GM19025 (cell line): ENCODE results near the gene BLVRA.

Experiments
- ATAC-seq: cut with Tn5 transposase; IDR thresholded peaks from one replicate; pipeline ENCODE4 v1.9.1; 2021; ENCODE audit warnings: mild to moderate bottlenecking, low read depth, moderate library complexity; ENCODE audit not compliant: unreplicated experiment

Gene BLVRA

DNA sequence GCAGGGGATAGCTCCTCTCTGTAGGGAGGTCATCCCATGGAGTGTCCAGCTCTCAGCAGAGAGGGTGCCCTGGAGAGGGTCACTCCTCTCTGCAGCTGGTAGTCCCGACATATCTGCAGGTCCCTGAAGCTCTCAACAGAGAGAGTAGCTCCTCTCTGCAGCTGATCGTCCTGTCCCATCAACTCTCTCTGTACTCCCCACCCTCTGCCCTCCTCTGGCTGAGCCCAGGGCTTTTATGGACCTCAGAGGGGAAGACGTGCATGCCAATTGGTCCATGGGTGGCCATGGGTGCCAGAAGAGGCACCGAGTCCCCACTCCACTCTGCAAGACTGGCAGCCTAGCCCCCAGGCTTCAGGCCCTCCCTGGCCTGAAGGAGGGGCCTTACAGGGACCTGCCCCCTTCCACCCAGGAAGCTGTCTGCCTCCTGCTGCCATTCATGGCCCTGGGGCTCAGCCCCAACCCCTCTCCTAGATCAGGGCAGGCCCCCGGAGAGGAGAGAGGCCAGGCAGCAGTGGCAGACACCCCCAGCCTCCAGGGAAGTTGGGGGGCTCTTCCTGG lies 9.0 kb upstream of the BLVRA start:
- ATAC-seq, result no peak

DNA sequence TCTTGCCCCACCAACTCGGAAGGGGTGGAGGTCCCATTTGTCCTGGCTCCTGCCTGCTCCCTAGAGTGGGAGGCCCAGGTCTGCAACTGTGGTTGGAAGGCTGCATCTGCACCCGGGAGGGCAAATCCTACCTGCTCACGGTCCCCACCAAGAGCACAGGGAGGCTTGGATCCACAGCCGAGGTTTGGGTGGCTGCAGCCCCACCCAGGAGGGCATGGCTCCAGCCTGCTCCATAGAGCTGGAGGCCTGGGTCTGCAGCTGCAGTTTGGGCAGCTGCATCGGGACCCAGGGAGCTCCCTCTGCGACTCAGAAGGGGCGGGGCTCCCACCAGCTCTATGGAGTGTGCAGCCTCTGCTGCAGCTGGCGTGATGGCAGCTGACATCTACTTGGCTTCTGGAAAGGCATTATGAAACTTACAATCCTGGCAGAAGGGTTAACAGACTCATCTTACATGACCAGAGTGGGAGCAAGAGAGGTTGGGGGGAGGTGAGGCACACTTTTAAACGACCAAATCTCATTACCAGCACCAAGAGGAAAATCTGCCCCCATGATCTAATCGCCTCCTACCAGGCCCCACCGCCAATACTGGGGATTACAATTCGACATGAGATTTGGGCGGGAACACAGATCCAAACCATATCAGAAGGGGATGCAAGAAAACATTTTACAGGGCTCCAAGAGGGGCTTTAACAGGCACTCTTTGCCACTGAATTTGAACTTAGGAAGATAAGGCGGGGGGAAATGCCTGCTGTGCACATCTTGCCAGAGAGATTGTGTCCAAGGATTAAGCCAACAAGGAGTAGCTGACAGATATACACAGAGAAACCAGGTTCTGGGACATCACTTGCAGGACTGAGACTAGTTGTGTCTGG lies 8.2 kb upstream of the BLVRA start:
- ATAC-seq, result no peak

DNA sequence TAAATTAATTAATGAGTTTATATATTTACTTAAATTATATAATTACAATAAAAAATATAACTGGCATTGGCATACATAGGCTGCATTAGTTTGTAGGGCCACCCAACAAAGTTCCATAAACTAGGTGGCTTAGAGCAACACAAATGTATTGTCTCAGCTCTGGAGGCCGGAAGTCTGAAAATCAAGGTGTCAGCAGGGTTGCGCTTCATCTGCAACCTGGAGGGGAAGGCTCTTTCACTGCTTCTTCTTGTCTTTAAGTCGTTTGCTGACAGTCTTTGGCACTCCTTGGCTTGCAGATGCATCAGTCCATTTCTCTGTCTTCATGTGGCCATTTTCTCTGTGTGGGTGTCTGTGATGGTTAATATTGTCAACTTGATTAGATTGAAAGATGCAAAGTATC lies 6.1 kb upstream of the BLVRA start:
- no peak for ATAC-seq

DNA sequence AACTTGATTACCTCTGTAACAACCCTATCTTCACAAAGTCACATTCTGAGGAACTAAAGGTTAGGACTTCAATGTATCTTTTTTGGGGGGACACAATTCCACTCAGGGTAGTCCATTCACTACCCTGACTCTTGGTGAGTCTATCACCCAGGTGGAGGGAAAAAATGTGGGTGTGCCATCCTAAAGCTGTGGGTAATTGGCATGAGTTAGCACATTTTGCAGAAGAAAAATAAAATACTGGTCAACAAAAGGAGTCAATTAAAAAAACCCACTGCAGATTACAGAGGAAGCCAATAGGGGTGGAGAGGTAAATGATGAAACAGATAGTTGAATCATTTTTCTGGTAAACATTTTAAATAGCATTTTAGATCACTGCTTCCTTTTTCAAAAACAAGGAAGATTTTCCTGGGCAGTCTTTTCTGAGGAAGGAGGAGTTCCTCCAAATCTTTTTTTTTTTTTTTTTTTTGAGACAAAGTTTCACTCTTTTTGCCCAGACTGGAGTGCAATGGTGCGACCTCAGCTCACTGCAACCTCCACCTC lies 5.1 kb upstream of the BLVRA start:
- ATAC-seq, result no peak

DNA sequence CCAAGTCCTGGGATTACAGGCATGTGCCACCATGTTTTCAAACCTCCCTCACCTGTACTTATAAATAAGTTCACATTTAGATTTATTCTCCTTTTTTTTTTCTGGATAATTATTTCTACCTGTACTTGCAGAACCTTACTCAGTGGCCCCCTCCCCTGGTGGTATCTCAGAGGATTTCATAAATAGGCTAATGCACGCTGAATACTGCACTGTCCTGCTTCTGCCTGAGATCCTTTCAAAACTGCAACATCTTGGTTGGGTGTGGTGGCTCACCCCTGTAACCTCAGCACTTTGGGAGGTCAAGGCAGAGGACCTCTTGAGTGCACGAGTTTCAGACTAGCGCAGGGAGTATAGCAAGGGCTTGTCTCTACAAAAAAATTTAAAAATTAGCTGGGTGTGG lies 4.6 kb upstream of the BLVRA start:
- ATAC-seq, result no peak

DNA sequence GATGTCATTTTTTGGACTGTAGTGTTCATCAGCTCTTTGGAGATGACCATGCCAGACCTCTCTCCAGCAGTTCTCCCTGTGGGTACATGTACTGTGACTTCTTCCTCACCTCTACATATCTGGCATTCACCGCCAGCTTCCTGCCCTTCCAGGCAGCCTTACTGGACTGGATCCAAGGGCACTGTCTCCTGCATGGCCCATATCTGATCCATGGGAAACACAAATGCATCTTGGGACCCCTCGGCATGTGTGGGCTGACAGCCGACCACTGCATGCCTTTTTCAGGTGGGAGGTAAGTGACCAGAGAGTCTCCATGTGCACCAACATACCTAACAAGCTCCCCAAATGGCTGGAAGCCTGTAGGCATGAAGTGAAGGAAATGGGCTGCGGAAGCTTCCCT lies 3.9 kb upstream of the BLVRA start:
- ATAC-seq, result no peak

DNA sequence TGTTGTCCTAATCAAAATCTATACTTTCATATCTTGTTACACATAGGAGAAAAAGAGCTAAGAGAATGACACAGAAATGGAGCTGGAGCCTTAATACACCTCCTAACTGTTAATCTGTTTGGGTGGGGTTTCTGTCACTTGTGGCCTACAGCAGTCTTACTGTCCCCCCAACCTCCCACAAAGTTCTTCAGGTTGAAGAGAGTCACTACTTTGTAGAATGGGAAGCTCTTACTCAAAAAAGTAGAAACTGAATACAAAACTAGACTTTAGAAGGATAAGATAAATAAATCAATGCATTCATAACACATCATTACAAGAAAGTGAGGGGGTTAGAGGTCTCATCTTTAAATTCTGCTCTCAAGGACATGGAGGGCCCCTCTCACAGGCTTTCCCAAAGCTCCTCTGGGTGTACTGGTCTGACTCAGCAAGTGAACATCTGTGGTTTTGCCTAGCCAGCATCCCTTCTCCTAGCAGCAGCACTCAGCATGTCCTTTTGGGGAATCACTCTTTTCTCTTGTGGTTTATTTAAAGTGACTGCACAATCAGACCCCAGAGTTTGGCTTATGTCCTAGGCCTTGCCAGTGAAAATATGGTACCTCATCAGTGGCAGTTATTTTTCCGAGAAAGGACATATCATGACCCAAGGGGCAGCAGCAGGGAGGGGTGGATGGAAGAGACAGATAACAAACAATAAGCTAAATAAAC lies 2.0 kb upstream of the BLVRA start:
- no peak for ATAC-seq

DNA sequence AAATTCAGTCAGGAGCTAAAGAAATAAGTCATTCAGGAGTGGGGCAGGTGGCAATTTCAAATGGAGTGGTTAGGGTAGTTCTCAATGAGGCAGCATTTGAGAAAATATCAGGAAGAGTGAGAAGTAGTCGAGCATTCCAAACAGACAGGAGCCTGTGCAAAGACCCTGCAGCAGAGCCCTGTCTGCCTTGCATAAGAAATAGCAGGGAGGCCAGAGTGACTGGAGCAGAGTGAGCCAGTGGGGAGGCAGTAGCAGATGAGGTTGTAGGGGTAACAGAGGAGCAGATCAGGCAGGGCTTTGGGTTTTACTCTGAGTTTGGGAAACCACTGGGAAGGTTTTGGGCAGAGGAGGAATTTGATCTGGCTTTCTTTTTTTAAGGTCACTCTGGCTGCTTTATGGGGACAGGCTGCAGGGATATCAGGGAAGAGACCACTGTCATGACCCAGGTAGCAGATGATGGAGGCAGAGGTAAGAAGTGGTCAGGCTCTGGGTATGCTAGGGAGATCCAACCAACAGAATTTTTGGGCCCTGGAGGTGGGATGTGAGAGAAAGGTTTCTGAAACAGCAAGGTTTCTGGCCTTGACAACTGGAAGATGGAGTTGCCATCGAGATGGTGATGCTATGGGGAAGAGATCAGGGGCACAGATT lies 1.3 kb upstream of the BLVRA start:
- no peak for ATAC-seq

DNA sequence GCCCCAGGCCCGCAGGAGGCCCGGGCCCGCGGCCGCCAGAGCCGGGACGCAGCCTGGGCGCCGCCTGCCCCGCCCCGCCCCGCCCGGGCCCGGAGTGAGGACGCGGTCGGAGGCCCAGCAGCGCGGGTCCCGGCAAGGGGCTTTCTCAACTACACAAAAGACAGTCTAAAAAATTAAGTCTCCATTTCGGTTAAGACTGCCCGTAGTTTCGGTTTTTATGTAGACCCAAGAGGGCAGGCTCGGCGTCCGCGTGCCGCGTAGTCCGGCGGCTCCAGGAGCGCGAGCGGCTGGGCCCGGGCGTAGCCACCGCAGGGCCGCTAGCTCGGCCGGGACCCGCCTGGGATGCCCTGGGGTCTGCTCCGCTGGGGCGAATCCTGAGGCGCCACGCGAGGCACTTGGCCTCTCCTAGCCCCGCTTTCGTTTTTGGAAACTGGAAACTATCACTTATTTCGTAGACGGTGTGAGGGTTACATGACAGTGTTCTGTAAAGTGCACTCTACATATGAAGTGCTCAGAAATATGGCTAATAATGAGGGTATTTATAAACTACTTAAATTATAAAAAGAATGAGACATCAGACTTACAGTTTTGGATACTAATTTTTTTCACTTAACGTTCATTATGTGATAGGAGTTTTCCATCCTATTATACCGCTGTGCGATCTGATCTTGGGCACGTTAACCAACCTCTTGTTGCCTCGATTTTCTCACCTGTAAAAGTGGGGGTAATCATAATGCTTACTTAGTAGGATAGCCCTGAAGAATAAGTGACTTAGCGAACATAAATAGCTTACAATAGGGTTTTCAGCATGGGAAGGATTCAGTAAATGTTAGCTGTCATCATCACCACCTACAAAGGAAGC lies 573 bp downstream of the BLVRA start:
- ATAC-seq, result peak; percentile 57

DNA sequence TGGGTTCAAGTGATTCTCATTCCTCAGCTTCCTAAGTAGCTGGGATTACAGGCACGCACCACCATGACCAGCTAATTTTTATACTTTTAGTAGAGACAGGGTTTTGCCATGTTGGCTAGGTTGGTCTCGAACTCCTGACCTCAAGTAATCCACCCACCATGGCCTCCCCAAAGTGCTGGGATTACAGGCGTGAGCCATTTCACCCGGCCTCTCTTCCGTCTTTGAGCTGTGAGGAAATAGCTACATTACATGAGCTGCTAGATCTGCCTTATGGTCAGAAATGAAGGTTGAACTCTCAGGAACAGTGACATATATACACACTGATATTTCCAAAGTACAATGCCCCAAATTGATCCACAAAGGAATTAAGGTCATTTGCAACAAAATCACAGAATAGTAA lies 2.4 kb downstream of the BLVRA start:
- ATAC-seq, result no peak

DNA sequence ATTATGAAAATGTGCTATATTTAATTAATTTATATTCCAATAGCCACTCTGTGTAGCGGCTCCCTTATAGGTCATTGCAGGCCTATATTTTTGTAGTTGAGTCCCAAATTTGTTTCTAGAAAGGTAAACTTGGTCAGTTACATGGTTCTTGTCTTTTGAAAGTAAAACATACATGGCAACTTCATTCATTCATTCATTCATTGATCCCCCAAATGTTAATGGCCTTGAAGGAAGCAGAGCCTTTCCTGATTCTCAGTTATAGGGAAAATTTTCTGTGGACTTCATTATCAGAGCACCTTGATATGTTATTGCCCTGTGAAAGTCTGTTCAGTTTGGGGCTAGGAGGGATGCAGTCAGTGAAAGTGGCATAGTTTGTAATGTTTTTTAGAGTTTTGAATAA lies 2.9 kb downstream of the BLVRA start:
- no peak for ATAC-seq

DNA sequence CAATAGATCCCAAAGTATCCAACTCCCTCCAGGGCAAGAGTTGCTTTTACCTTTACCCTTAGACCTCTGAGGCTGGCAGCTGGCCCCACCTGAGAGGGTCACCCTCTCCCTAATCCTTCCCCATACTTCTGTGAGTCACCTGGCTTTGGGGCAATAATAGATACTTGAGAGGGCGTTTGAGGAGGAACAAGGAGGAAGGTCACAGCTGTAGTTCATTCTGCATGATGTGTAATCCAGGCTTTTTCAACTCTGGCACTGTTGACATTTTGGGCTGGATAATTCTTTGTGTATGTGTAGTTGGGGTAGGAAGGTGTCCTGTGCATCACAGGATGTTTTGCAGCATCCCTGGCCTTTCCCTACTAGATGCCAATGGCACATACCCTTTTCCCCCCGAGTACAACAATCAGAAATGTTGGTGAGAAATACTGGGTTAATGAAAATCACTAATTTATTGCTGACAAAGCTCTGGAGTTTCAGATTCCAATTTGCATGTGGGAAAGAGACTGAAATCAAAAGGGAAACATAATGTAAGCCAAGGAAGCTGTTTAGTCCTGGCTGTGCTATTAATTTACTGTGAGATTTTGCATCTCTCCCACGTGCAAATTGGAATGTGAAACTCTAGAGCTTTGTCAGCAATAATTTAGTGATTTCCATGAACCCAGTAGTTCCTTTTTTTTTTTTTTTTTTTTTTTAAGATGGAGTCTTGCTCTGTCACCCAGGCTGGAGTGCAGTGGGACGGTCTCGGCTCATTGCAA lies 3.6 kb downstream of the BLVRA start:
- no peak for ATAC-seq

DNA sequence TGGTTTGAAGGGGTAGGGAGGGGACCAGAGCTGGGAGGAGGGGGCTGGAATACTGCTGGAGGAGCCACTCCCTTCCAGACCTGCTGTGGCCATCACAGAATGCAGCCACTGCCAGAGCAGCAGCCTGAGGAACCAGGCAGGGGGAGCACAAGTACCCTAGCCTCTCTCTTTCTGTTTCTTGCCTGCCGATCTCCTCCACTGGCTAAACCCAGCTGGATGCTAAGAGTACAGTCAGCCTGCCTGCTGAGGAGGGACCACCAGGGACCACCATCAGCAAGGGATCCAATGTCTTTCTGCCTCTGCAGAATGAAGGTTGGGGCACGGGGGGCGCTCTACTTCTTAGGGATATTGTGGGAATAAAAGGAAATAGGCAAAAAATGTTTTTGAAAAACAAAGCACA lies 4.7 kb downstream of the BLVRA start:
- no peak for ATAC-seq

DNA sequence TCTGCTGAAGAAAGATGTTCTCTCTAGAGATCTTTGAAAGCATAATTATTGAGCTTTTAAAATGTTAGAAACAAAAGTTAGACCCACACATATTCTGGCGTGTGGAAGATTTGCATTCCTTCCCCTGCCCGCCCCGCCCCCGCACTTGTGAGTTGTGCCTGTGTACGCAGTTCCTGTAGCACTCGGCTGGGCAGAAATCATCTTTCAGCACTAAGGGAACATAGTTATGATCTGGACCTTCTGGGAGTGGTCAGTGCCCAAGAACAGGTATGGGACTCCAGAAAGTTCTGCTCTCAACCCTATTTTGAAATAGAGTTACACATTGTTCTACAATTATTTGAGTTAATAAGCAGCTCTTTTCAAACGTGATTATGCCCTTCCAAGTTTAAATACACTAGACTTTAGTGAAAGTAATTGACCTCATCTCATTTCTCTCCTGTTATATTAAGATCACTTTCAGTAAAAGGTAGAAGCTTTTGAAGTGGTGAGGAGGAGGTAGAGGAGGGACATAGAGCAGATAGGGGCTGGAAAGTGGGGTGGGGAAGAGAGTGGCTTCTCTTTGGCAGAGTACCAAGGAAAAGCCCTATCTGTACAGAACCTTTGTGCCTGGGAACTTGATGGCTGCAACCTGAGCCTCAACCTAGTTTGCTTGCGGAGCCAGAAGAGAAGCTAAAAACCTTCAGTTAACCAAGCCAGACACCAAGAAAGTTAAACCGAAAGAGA lies 5.7 kb downstream of the BLVRA start:
- ATAC-seq, result no peak

DNA sequence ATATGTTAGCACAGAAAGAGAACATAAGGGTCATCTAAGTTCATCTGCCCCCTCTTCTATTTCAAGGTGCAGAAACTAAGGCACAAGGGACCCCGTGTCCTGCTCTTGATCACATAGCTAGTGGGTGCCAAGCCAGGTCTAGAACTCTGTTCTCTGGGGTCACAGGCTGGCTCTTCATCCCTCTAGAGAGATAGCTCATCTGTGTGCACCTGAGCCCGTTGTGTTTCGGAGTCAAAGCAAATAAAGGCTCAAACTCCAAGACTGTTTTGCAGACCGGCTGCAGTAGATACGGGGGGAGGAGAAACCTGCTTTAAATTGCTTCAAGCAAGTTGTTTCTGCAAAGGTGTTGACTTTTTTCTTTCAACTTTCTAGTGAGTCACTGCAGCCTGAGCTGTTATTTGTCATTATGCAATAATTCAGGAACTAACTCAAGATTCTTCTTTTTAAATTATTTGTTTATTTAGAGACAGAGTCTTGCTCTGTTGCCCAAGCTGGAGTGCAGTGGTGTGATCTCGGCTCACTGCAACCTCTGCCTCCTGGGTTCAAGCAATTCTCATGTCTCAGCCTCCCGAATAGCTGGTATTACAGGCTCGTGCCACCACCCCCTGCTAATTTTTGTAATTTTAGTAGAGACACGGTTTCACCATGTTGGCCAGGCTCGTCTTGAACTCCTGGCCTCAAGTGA lies 6.5 kb downstream of the BLVRA start:
- ATAC-seq, result no peak

DNA sequence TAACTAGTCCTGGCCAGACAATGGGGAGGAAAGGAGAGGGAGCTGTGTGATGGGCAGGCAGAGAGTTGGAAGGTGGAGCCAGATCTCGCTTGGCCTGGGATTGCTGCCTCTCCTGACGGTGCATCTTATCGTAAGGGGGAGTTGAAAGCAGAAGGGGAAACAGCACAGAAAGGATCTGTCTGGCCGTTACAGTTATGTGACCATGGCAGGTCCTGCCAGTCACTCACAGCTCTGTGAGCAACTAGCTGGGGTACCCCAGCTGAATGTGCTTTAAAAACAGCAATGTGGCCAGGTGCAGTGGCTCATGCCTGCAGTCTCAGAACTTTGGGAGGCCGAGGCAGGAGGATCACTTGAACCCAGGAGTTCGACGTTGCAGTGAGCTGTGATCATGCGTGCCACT lies 8.1 kb downstream of the BLVRA start:
- no peak for ATAC-seq

DNA sequence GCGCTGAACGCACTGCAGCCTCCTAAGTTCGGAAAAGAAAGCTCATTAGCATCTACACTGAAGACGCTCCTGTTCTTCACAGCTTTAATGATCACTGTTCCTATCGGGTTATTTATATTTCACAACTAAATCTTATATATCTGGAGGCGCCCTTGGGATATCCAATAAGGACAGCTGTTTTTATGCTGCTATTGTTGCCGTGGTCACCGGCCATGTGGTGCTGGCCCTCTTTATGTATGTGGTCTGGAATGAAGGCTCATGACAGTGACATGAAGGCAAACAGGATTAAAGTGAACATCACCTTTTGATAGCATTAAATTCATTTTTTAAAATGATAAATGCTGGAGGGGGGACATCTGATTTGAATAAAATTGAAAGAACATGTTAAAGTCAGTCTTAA lies 8.8 kb downstream of the BLVRA start:
- no peak for ATAC-seq

DNA sequence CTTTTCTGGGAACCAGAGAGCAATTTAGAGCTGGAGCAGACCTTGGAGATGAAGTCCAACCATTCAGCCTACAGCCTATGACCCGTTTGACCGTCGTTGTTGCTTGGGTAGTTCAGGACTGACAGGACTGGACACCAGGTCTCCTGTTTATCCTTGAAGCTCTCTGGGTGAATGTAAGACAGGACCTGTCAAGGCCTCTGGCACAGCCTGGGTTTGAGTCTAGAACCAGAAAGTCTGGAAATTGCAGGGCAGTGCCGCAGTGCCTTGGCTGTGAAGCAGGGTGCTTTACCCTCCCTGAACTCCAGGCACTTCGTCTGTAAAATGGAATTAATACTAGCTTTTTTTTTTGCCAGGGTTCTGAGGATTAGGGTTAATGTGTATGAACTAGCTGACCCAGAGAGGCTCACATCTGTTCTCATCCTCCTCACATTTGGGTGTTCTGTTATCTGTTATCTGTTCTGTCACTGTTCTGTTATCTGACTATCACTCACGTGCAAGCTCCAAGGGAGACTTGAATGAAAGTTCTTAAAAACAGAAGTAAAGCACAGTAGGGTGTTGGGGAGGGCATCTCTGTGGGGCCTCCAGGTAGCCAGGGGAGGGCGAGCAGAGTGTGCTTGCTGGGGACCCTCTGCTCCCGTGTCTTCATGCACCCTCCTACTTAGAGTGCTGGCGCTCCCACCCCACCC lies 9.9 kb downstream of the BLVRA start:
- no peak for ATAC-seq
